ENCODE measurements around the gene NYAP2. TPM values are rescaled to one million over a fixed set of nuclear protein-coding genes. Genes with fewer than 3 reads are reported as not detected.
A peak's percentile ranks its signal among the peaks of the same experiment; 100 is the strongest.

Gene NYAP2
- total RNA-seq, 1 donor from 2014 or later, result 0.14 TPM

DNA sequence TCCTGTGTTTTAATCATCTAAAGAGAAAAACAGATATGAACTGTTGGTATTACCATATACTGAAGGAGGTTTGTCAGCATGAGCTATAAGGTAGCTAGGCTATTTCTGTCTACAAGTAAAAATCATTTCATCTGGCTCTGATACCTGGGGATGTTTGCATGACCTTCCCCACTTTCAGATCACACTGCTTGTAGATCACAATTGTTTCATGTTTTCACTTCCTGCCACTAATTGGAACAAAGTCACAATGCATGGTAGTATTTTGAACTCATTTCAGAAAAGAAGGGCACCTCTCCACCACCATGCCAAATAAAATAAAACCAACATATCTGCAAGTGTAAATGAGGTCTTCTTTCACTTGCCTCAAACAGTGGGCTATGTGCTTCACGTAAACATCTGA, 37.8 kb downstream of the NYAP2 start:
- no peak overlapping the region for H3K27ac Mint-ChIP-seq (ENCODE audit: unreplicated experiment)

DNA sequence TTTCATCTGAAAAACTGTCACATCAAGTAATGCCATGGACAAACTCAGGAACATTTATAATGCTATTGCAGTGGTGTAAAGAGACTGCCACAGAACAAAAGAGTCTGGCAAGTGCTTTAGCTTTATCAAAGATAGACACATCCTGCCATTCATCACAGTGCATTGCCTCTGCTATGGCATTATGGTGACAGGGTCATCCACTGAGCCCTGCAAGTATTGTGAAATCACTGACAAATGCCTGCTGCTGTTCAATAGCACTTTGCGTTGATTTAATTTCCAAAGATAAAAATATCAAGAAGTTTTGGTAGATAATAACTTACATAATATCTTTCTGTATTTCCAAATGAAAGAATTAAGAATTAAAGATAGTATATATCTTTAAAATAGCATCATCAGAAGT, 38.7 kb downstream of the NYAP2 start:
- H3K4me3 Mint-ChIP-seq (ENCODE audit: unreplicated experiment), result no peak overlapping the region
- H3K27me3 ChIP-seq (ENCODE audit: insufficient read depth, low read length), result no peaks in the 10 kb centered on the region
- H3K27ac Mint-ChIP-seq (ENCODE audit: unreplicated experiment), result no peak overlapping the region
- no peaks in the 10 kb centered on the region for H3K79me2 ChIP-seq (ENCODE audit: insufficient read depth, low read length)
- TF ChIP-seq, protein P1, sequence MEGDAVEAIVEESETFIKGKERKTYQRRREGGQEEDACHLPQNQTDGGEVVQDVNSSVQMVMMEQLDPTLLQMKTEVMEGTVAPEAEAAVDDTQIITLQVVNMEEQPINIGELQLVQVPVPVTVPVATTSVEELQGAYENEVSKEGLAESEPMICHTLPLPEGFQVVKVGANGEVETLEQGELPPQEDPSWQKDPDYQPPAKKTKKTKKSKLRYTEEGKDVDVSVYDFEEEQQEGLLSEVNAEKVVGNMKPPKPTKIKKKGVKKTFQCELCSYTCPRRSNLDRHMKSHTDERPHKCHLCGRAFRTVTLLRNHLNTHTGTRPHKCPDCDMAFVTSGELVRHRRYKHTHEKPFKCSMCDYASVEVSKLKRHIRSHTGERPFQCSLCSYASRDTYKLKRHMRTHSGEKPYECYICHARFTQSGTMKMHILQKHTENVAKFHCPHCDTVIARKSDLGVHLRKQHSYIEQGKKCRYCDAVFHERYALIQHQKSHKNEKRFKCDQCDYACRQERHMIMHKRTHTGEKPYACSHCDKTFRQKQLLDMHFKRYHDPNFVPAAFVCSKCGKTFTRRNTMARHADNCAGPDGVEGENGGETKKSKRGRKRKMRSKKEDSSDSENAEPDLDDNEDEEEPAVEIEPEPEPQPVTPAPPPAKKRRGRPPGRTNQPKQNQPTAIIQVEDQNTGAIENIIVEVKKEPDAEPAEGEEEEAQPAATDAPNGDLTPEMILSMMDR (IDR thresholded peaks at IDR 0.05; ENCODE audit: insufficient read depth, low read depth, low read length), result no peak
- no peak for TF ChIP-seq EZH2 (IDR thresholded peaks at IDR 0.05; ENCODE audit: insufficient read depth, low read length)
- no peaks in the 10 kb centered on the region for H3K4me1 ChIP-seq (ENCODE audit: insufficient read depth, low read length)
- DNase-seq (ENCODE audit: low read depth) (no peak), FAIRE-seq (no peak)
- H4K20me1 ChIP-seq (ENCODE audit: insufficient read depth, low read length), result no peaks in the 10 kb centered on the region
- H3K27me3 Mint-ChIP-seq (ENCODE audit: low read depth, unreplicated experiment), result peaks cover 6% of the 10 kb centered on the region
- H3K9me3 ChIP-seq (ENCODE audit: insufficient read depth, low read depth, low read length), result no peaks in the 10 kb centered on the region
- no peak overlapping the region for H3K9ac ChIP-seq (ENCODE audit: low read length)
- no peaks in the 10 kb centered on the region for H3K9me3 Mint-ChIP-seq (ENCODE audit: unreplicated experiment)
- no peak overlapping the region for H3K4me2 ChIP-seq (ENCODE audit: low read length)
- no peaks in the 10 kb centered on the region for H3K36me3 ChIP-seq (ENCODE audit: insufficient read depth, low read length)
- no peak overlapping the region for H3K4me3 ChIP-seq (ENCODE audit: insufficient read depth, low read depth, low read length)
- no peaks in the 10 kb centered on the region for H3K36me3 Mint-ChIP-seq (ENCODE audit: low read depth, unreplicated experiment)
- H3K27ac ChIP-seq (ENCODE audit: low read depth, low read length), result no peak overlapping the region
- no peak overlapping the region for H2AFZ ChIP-seq (ENCODE audit: low read depth, low read length)
- no peaks in the 10 kb centered on the region for H3K4me1 Mint-ChIP-seq (ENCODE audit: low read depth, unreplicated experiment)

More for the DNA sequence above, 37.8 kb downstream of the NYAP2 start:
- DNase-seq (ENCODE audit: low read depth), result no peak
- no peaks in the 10 kb centered on the region for H3K9me3 Mint-ChIP-seq (ENCODE audit: unreplicated experiment)
- Histone ChIP-seq H3K79me2 (ENCODE audit: insufficient read depth, low read length) (no peaks in the 10 kb centered on the region), H2AFZ (ENCODE audit: low read depth, low read length) (no peak overlapping the region), H3K27me3 (ENCODE audit: insufficient read depth, low read length) (no peaks in the 10 kb centered on the region), H3K4me3 (ENCODE audit: insufficient read depth, low read depth, low read length) (no peak overlapping the region), H3K27ac (ENCODE audit: low read depth, low read length) (no peak overlapping the region), H3K4me1 (ENCODE audit: insufficient read depth, low read length) (no peaks in the 10 kb centered on the region), H3K9me3 (ENCODE audit: insufficient read depth, low read depth, low read length) (no peaks in the 10 kb centered on the region), H3K9ac (ENCODE audit: low read length) (no peak overlapping the region), H4K20me1 (ENCODE audit: insufficient read depth, low read length) (no peaks in the 10 kb centered on the region), H3K4me2 (ENCODE audit: low read length) (no peak overlapping the region), H3K36me3 (ENCODE audit: insufficient read depth, low read length) (no peaks in the 10 kb centered on the region)
- no peaks in the 10 kb centered on the region for H3K4me1 Mint-ChIP-seq (ENCODE audit: low read depth, unreplicated experiment)
- H3K27me3 Mint-ChIP-seq (ENCODE audit: low read depth, unreplicated experiment), result peaks cover 6% of the 10 kb centered on the region
- no peak for FAIRE-seq
- H3K4me3 Mint-ChIP-seq (ENCODE audit: unreplicated experiment), result no peak overlapping the region
- no peak for TF ChIP-seq EZH2 (IDR thresholded peaks at IDR 0.05; ENCODE audit: insufficient read depth, low read length)
- TF ChIP-seq, protein P1 (IDR thresholded peaks at IDR 0.05; ENCODE audit: insufficient read depth, low read depth, low read length), result no peak
- H3K36me3 Mint-ChIP-seq (ENCODE audit: low read depth, unreplicated experiment), result no peaks in the 10 kb centered on the region

DNA sequence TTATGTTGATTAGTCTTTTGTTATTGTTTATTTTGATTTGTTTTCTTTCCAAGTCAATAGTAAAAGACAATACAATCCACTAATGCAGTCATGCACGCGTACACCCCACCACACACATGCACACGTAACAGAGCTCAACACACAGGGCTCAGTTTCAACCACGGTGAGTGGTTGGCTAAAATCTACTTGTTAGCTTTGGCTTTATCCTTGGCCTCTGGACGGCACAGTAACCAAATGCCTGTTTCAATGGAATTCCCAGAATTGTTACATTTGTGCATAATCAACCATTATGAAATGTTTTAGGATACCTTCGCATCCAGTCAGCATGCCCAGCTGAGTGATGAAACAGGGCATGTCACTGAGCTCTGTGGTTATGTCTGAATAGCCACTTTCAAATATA, 53.2 kb downstream of the NYAP2 start:
- Histone ChIP-seq H3K4me1 (ENCODE audit: insufficient read depth, low read length) (no peaks in the 10 kb centered on the region), H3K4me2 (ENCODE audit: low read length) (no peak overlapping the region), H3K79me2 (ENCODE audit: insufficient read depth, low read length) (no peaks in the 10 kb centered on the region), H3K27me3 (ENCODE audit: insufficient read depth, low read length) (no peaks in the 10 kb centered on the region), H3K36me3 (ENCODE audit: insufficient read depth, low read length) (no peaks in the 10 kb centered on the region), H3K9ac (ENCODE audit: low read length) (no peak overlapping the region), H2AFZ (ENCODE audit: low read depth, low read length) (no peak overlapping the region), H3K4me3 (ENCODE audit: insufficient read depth, low read depth, low read length) (no peak overlapping the region), H3K27ac (ENCODE audit: low read depth, low read length) (no peak overlapping the region), H4K20me1 (ENCODE audit: insufficient read depth, low read length) (no peaks in the 10 kb centered on the region), H3K9me3 (ENCODE audit: insufficient read depth, low read depth, low read length) (no peaks in the 10 kb centered on the region)
- H3K4me1 Mint-ChIP-seq (ENCODE audit: low read depth, unreplicated experiment), result no peaks in the 10 kb centered on the region
- no peak for TF ChIP-seq EZH2 (IDR thresholded peaks at IDR 0.05; ENCODE audit: insufficient read depth, low read length)
- TF ChIP-seq, protein P1 (IDR thresholded peaks at IDR 0.05; ENCODE audit: insufficient read depth, low read depth, low read length), result no peak
- peak; percentile 61 for DNase-seq (ENCODE audit: low read depth)
- no peaks in the 10 kb centered on the region for H3K36me3 Mint-ChIP-seq (ENCODE audit: low read depth, unreplicated experiment)
- H3K27ac Mint-ChIP-seq (ENCODE audit: unreplicated experiment), result no peak overlapping the region
- no peaks in the 10 kb centered on the region for H3K9me3 Mint-ChIP-seq (ENCODE audit: unreplicated experiment)
- H3K4me3 Mint-ChIP-seq (ENCODE audit: unreplicated experiment), result no peak overlapping the region
- no peak for FAIRE-seq
- no peaks in the 10 kb centered on the region for H3K27me3 Mint-ChIP-seq (ENCODE audit: low read depth, unreplicated experiment)
